Panc1 (cell line): ENCODE data around the gene C6orf118. TPM values are rescaled to one million over a fixed set of nuclear protein-coding genes. Genes with fewer than 3 reads are reported as not detected.

ENCODE experiments used
- ATAC-seq: fragments of 200-7000 bp; cut with Tn5 transposase; 2 replicates; pipeline ENCODE4 v1.9.1; 2020; ENCODE audit warnings: mild to moderate bottlenecking, moderate library complexity
- BruUV-seq: library from RNA; stranded (reverse); fragments of 400-500 nt; replicated peaks from 2 replicates; lab custom pipeline; 2021; lab: Mats Ljungman, UMichigan
- CTCF ChIA-PET: fragments of 300-600 bp; sonication (Branson Sonifier 250); formaldehyde crosslinking; loops from one replicate; lab custom pipeline; 2022; ENCODE audit warnings: antibody characterized with exemption; lab: Charles Lee
- POLR2A ChIA-PET: fragments of 300-600 bp; sonication (Branson Sonifier 250); formaldehyde crosslinking; loops from one replicate; lab custom pipeline; 2022; ENCODE audit warnings: antibody characterized with exemption; lab: Charles Lee
- DNase-seq: peaks from one replicate; pipeline ENCODE4 v3.0.0-alpha.2; 2010; ENCODE audit warnings: low read depth, low spot score
- H3K27ac ChIP-seq: 2 replicates; pipeline ENCODE4 v1.5.1; 2011; ENCODE audit warnings: mild to moderate bottlenecking, low read length, inconsistent platforms
- H3K27me3 ChIP-seq: fragments of 200-500 bp; sonication (Bioruptor generic); 2 replicates; pipeline ENCODE4 v1.6.0; 2014; ENCODE audit warnings: low read length, inconsistent platforms; ENCODE audit not compliant: control insufficient read depth, insufficient read depth
- H3K36me3 ChIP-seq: fragments of 200-500 bp; sonication (Bioruptor generic); 2 replicates; pipeline ENCODE4 v1.5.1; 2014; ENCODE audit warnings: inconsistent platforms, mild to moderate bottlenecking, low read length, moderate library complexity; ENCODE audit not compliant: control insufficient read depth, insufficient read depth
- H3K4me1 ChIP-seq: 2 replicates; pipeline ENCODE4 v1.5.1; 2011; ENCODE audit warnings: inconsistent platforms, mild to moderate bottlenecking, low read length, moderate library complexity; ENCODE audit not compliant: control insufficient read depth, insufficient read depth
- H3K4me3 ChIP-seq, 2 experiments: 2 replicates each; pipeline ENCODE4 v1.5.1; 2011 to 2012; ENCODE audit warnings: low read depth in 2 of 2, low read length in 2 of 2, mild to moderate bottlenecking in 2 of 2, inconsistent platforms in 1 of 2, moderate library complexity in 1 of 2
- H3K9me3 ChIP-seq: fragments of 200-500 bp; sonication (Bioruptor generic); 2 replicates; pipeline ENCODE4 v1.5.1; 2014; ENCODE audit warnings: low read depth, mild to moderate bottlenecking, inconsistent platforms, low read length, moderate library complexity; ENCODE audit not compliant: control insufficient read depth, insufficient read depth
- CTCF ChIP-seq: fragments of 450-650 bp; IDR thresholded peaks from 2 replicates; pipeline ENCODE4 v1.5.1; 2017; ENCODE audit warnings: mild to moderate bottlenecking
- POLR2AphosphoS5 ChIP-seq: IDR thresholded peaks from 2 replicates; pipeline ENCODE4 v1.6.1; 2012; ENCODE audit warnings: mild to moderate bottlenecking, low read depth, low read length, moderate library complexity
- REST ChIP-seq, 2 experiments: IDR thresholded peaks; 2 replicates each; pipeline ENCODE4 v1.6.1; 2011 to 2012; ENCODE audit warnings: low read depth in 2 of 2, control low read depth in 1 of 2, low read length in 1 of 2, mild to moderate bottlenecking in 1 of 2, moderate library complexity in 1 of 2; ENCODE audit not compliant: insufficient read depth in 1 of 2
- SIN3A ChIP-seq: IDR thresholded peaks from 2 replicates; pipeline ENCODE4 v1.6.1; 2012; ENCODE audit warnings: low read depth, mild to moderate bottlenecking, low read length, moderate library complexity, borderline replicate concordance; ENCODE audit not compliant: insufficient read depth
- TCF7L2 ChIP-seq: IDR thresholded peaks from 2 replicates; pipeline ENCODE4 v1.6.1; 2011; ENCODE audit warnings: mild to moderate bottlenecking, low read depth, low read length, inconsistent platforms
- in situ Hi-C: cut with HindIII; loops from 2 replicates; pipeline ENCODE4 v1.10.0; 2016; ENCODE audit warnings: low sequenced_read_pairs, low pct_unique_long_range_greater_than_20kb
- intact Hi-C: fragments of 100-400 bp; cut with micrococcal nuclease; formaldehyde crosslinking; loops from one replicate; pipeline ENCODE4 v1.10.0; 2022; ENCODE audit not compliant: unreplicated experiment
- total RNA-seq: library from RNA; stranded (reverse); gene quantifications from one replicate; pipeline ENCODE4 v1.2.1, GENCODE V29; 2021; ENCODE audit not compliant: unreplicated experiment

Gene C6orf118
- total RNA-seq, 1 experiment from 2014 or later, result not detected

GRCh38 chr6:165298875-165299274 lies 10.5 kb downstream of the C6orf118 start:
- no TSS peak for BruUV-seq
- no peaks in the 10 kb centered on the region; the same call in 1 of the 2 replicates for H3K27me3 ChIP-seq
- CTCF ChIA-PET, result no interaction called here
- in situ Hi-C loops (no loop called here), intact Hi-C loops (no loop called here)
- H3K4me1 ChIP-seq, result no peaks in the 10 kb centered on the region
- no peaks in the 10 kb centered on the region for H3K36me3 ChIP-seq
- no peak for DNase-seq
- no peak overlapping the region for H3K27ac ChIP-seq
- H3K4me3 ChIP-seq, result no peak overlapping the region
- H3K9me3 ChIP-seq, result no peaks in the 10 kb centered on the region
- TF ChIP-seq TCF7L2 (no peak), REST (IDR thresholded peaks at IDR 0.05; ENCODE audit: insufficient read depth in 1 of 2, low read depth in 2 of 2, low read length in 1 of 2) (no peak), POLR2AphosphoS5 (no peak), SIN3A (no peak)
- ATAC-seq, result no peak
- POLR2A ChIA-PET, result no interaction called here

- BruUV-seq, result no TSS peak
- no peak; the same call in 1 of the 2 replicates for ATAC-seq
- intact Hi-C loops, result no loop called here
- no peaks in the 10 kb centered on the region for H3K9me3 ChIP-seq
- CTCF ChIA-PET, result no interaction called here
- TF ChIP-seq REST (IDR thresholded peaks at IDR 0.05; ENCODE audit: insufficient read depth in 1 of 2, low read depth in 2 of 2, low read length in 1 of 2), result no peak
- no peak for TF ChIP-seq TCF7L2
- no peak for TF ChIP-seq POLR2AphosphoS5
- no peak for TF ChIP-seq CTCF
- TF ChIP-seq SIN3A, result no peak
- H3K4me1 ChIP-seq, result no peaks in the 10 kb centered on the region
- POLR2A ChIA-PET, result no interaction called here
- H3K4me3 ChIP-seq, result no peak overlapping the region
- no peaks in the 10 kb centered on the region for H3K36me3 ChIP-seq
- no peak overlapping the region for H3K27ac ChIP-seq
- in situ Hi-C loops, result no loop called here
- no peaks in the 10 kb centered on the region; the same call in 1 of the 2 replicates for H3K27me3 ChIP-seq
- DNase-seq, result no peak
Measured at GRCh38 chr6:165298402-165298801, 11.0 kb downstream of the C6orf118 start.
